Loucy (cell line): Measurements from ENCODE around the gene ACOT12.

ENCODE experiments used
- EZH2phosphoT487 ChIP-seq: fragments of 200-600 bp; IDR thresholded peaks from 2 replicates; pipeline ENCODE4 v1.6.1; 2018; ENCODE audit warnings: antibody characterized with exemption, mild to moderate bottlenecking, moderate library complexity, borderline replicate concordance
- TF ChIP-seq, protein P1 (sequence below): fragments of 200-600 bp; sonication (generic); conservative IDR thresholded peaks from 2 replicates; pipeline ENCODE4 v1.5.1; 2014; ENCODE audit warnings: mild to moderate bottlenecking, antibody characterized with exemption, low read length

- TF ChIP-seq, protein P1, sequence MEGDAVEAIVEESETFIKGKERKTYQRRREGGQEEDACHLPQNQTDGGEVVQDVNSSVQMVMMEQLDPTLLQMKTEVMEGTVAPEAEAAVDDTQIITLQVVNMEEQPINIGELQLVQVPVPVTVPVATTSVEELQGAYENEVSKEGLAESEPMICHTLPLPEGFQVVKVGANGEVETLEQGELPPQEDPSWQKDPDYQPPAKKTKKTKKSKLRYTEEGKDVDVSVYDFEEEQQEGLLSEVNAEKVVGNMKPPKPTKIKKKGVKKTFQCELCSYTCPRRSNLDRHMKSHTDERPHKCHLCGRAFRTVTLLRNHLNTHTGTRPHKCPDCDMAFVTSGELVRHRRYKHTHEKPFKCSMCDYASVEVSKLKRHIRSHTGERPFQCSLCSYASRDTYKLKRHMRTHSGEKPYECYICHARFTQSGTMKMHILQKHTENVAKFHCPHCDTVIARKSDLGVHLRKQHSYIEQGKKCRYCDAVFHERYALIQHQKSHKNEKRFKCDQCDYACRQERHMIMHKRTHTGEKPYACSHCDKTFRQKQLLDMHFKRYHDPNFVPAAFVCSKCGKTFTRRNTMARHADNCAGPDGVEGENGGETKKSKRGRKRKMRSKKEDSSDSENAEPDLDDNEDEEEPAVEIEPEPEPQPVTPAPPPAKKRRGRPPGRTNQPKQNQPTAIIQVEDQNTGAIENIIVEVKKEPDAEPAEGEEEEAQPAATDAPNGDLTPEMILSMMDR, result no peak
- TF ChIP-seq EZH2phosphoT487, result no peak
Observed at GRCh38 chr5:81313278-81313677, 80.7 kb downstream of the ACOT12 start.
